Astrocyte of the hippocampus (primary cell): ENCODE measurements around the gene TMBIM4.

ENCODE experiments used
- DNase-seq: peaks from one replicate; pipeline ENCODE4 v3.0.0; 2011; ENCODE audit warnings: low read depth, low spot score

Gene TMBIM4

GRCh38 chr12:66140731-66141130, 29.1 kb downstream of the TMBIM4 start:
- no peak for DNase-seq

GRCh38 chr12:66139328-66139727, 30.5 kb downstream of the TMBIM4 start:
- no peak for DNase-seq

- DNase-seq = no peak
These were observed 31.9 kb downstream of the TMBIM4 start for GRCh38 chr12:66137937-66138336.

GRCh38 chr12:66132408-66132807, 37.4 kb downstream of the TMBIM4 start:
- peak; percentile 67 for DNase-seq

- no peak for DNase-seq
These were observed 38.6 kb downstream of the TMBIM4 start for GRCh38 chr12:66131067-66131688.

GRCh38 chr12:66130267-66131066, 39.3 kb downstream of the TMBIM4 start, which contains the start of gene LLPH:
Gene LLPH (minus strand): TSS chr12:66130750. CDS start chr12:66129106, 1,644 bp downstream.
- peak; percentile 95 for DNase-seq

- DNase-seq = no peak
These were observed 39.9 kb downstream of the TMBIM4 start for GRCh38 chr12:66129934-66130266.

GRCh38 chr12:66127650-66128049, 42.1 kb downstream of the TMBIM4 start:
- peak; percentile 11 for DNase-seq

- DNase-seq = no peak
These were observed 49.3 kb downstream of the TMBIM4 start for GRCh38 chr12:66120477-66120876.

GRCh38 chr12:66119870-66120241, 49.9 kb downstream of the TMBIM4 start:
- no peak for DNase-seq

- DNase-seq = no peak
These were observed 50.4 kb downstream of the TMBIM4 start for GRCh38 chr12:66119229-66119869.

GRCh38 chr12:66118240-66118891, 51.4 kb downstream of the TMBIM4 start:
- DNase-seq = no peak

GRCh38 chr12:66117242-66117641, 52.6 kb downstream of the TMBIM4 start:
- no peak for DNase-seq

- DNase-seq = no peak
These were observed 54.7 kb downstream of the TMBIM4 start for GRCh38 chr12:66115071-66115600.

GRCh38 chr12:66113471-66113870, 56.3 kb downstream of the TMBIM4 start:
- DNase-seq = no peak

GRCh38 chr12:66111605-66112004, 58.2 kb downstream of the TMBIM4 start:
- no peak for DNase-seq

GRCh38 chr12:66109056-66109455, 60.7 kb downstream of the TMBIM4 start:
- no peak for DNase-seq

- no peak for DNase-seq
These were observed 61.4 kb downstream of the TMBIM4 start for GRCh38 chr12:66108386-66108785.

GRCh38 chr12:66107451-66107915, 62.3 kb downstream of the TMBIM4 start:
- DNase-seq = peak; percentile 94

- no peak for DNase-seq
These were observed 66.5 kb downstream of the TMBIM4 start for GRCh38 chr12:66103016-66103913.
